ENCODE measurements around the gene KLRK1.
"Not testable (repeated sequence)": the region's sequence is repeated elsewhere in the genome, so short reads cannot be mapped to it uniquely, and the experiment has no call there.

KLRK1 gene

GRCh38 chr12:10362325-10362724 is 27.5 kb downstream of the KLRK1 start:
- H3K4me1 ChIP-seq (ENCODE audit: control insufficient read depth, insufficient read depth, low read length), result peaks cover 53% of the 10 kb centered on the region
- H3K27me3 ChIP-seq (ENCODE audit: control insufficient read depth, insufficient read depth, low read length), result no peaks in the 10 kb centered on the region
- peaks cover 12% of the 10 kb centered on the region for H3K9me3 ChIP-seq (ENCODE audit: control insufficient read depth, insufficient read depth, low read depth, low read length)
- H3K36me3 ChIP-seq (ENCODE audit: control insufficient read depth, insufficient read depth, low read length), result no peaks in the 10 kb centered on the region
- 0 out of 2 replicates have a peak overlapping the region, but pooled peaks have one; percentile 12 for H3K4me3 ChIP-seq (ENCODE audit: low read depth, low read length)
- H3K9ac ChIP-seq (ENCODE audit: low read length), result peak overlapping the region; percentile 25
- peak overlapping the region; percentile 21; the same call in 1 of the 2 replicates for H3K27ac ChIP-seq (ENCODE audit: low read depth, low read length)

DNA sequence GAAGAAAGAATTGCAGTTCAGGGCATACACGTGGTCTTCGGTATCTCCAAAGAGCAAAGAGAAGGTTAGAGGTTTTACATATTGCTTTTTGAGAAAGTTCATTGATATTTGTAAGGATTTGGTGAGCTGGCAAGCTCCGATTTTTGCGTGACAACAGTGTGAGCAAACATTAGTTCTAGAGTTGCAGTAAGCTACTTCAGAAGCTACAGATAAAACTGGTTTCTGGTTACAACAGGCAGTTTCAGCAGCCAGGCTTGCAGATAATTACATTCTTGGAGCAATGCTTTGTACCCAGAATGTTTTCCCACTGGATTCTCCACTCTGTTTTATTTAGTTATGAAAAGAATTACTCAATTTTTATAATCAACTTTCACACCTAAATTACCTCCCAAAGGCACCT is 28.2 kb downstream of the KLRK1 start:
- Histone ChIP-seq H3K4me1 (ENCODE audit: control insufficient read depth, insufficient read depth, low read length) (peaks cover 53% of the 10 kb centered on the region), H3K4me3 (ENCODE audit: low read depth, low read length) (no peak overlapping the region), H3K36me3 (ENCODE audit: control insufficient read depth, insufficient read depth, low read length) (no peaks in the 10 kb centered on the region), H3K27ac (ENCODE audit: low read depth, low read length) (peak overlapping the region; percentile 65; the same call in 1 of the 2 replicates), H3K27me3 (ENCODE audit: control insufficient read depth, insufficient read depth, low read length) (no peaks in the 10 kb centered on the region), H3K9ac (ENCODE audit: low read length) (peak overlapping the region; percentile 41), H3K9me3 (ENCODE audit: control insufficient read depth, insufficient read depth, low read depth, low read length) (peaks cover 14% of the 10 kb centered on the region)

DNA sequence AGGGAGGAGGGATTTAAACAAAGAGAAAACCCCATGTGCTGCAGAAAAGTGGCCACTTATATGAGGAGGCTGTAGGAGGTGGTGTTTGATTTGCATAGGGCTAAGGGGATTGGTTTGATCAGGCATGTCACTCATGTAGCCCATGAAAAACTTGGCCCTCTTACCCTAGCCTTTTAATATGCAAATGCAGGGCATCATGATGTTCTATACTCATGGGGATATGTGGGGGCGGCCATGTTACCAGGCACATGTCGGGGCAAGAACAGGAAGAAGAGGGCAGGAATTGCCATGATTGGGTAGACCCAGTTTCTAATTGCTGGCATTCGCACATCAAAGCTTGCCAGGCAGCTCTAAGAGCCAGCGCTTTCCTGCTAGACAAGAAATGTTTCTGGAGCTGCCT is 28.8 kb downstream of the KLRK1 start:
- peak overlapping the region; percentile 41 for H3K9ac ChIP-seq (ENCODE audit: low read length)
- peak overlapping the region; percentile 81 for H3K27ac ChIP-seq (ENCODE audit: low read depth, low read length)
- H3K27me3 ChIP-seq (ENCODE audit: control insufficient read depth, insufficient read depth, low read length), result no peaks in the 10 kb centered on the region

GRCh38 chr12:10358969-10359368 is 30.9 kb downstream of the KLRK1 start:
- Histone ChIP-seq H3K27me3 (ENCODE audit: control insufficient read depth, insufficient read depth, low read length) (no peaks in the 10 kb centered on the region), H3K27ac (ENCODE audit: low read depth, low read length) (no peak overlapping the region), H3K4me1 (ENCODE audit: control insufficient read depth, insufficient read depth, low read length) (peaks cover 39% of the 10 kb centered on the region), H3K36me3 (ENCODE audit: control insufficient read depth, insufficient read depth, low read length) (no peaks in the 10 kb centered on the region), H3K4me3 (ENCODE audit: low read depth, low read length) (no peak overlapping the region), H3K9me3 (ENCODE audit: control insufficient read depth, insufficient read depth, low read depth, low read length) (peaks cover 14% of the 10 kb centered on the region), H3K9ac (ENCODE audit: low read length) (no peak overlapping the region)

More for the DNA sequence above, 28.8 kb downstream of the KLRK1 start:
- no peaks in the 10 kb centered on the region for H3K36me3 ChIP-seq (ENCODE audit: control insufficient read depth, insufficient read depth, low read length)
- H3K4me1 ChIP-seq (ENCODE audit: control insufficient read depth, insufficient read depth, low read length), result peaks cover 47% of the 10 kb centered on the region
- H3K9me3 ChIP-seq (ENCODE audit: control insufficient read depth, insufficient read depth, low read depth, low read length), result peaks cover 14% of the 10 kb centered on the region
- no peak overlapping the region; the same call in 1 of the 2 replicates for H3K4me3 ChIP-seq (ENCODE audit: low read depth, low read length)

DNA sequence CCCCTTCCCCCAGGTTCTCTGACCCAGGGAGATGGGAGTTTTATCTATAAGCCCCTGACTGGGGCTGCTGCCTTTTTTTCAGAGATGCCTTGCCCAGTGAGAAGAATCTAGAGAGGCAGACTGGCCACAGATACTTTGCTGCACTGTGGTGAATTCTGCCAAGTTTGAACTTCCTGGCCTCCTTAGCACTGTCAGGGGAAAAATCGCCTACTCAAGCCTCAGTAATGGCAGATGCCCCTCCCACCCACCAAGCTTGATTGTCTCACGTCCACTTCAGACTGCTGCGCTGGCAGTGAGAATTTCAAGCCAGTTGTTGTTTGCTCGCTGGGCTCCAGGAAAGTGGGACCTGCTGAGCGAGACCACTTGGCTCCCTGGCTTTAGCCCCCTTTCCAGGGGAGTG is 31.7 kb downstream of the KLRK1 start:
- Histone ChIP-seq H3K36me3 (ENCODE audit: control insufficient read depth, insufficient read depth, low read length) (no peaks in the 10 kb centered on the region), H3K27ac (ENCODE audit: low read depth, low read length) (no peak overlapping the region; the same call in 1 of the 2 replicates), H3K9ac (ENCODE audit: low read length) (no peak overlapping the region), H3K4me1 (ENCODE audit: control insufficient read depth, insufficient read depth, low read length) (peaks cover 31% of the 10 kb centered on the region), H3K27me3 (ENCODE audit: control insufficient read depth, insufficient read depth, low read length) (no peaks in the 10 kb centered on the region), H3K4me3 (ENCODE audit: low read depth, low read length) (no peak overlapping the region), H3K9me3 (ENCODE audit: control insufficient read depth, insufficient read depth, low read depth, low read length) (peaks cover 14% of the 10 kb centered on the region)

GRCh38 chr12:10354502-10354901 is 35.3 kb downstream of the KLRK1 start:
- H3K4me1 ChIP-seq (ENCODE audit: control insufficient read depth, insufficient read depth, low read length), result peaks cover 6% of the 10 kb centered on the region; the same call in 1 of the 2 replicates
- H3K9ac ChIP-seq (ENCODE audit: low read length), result no peak overlapping the region
- no peak overlapping the region for H3K27ac ChIP-seq (ENCODE audit: low read depth, low read length)
- H3K27me3 ChIP-seq (ENCODE audit: control insufficient read depth, insufficient read depth, low read length), result no peaks in the 10 kb centered on the region
- no peaks in the 10 kb centered on the region for H3K36me3 ChIP-seq (ENCODE audit: control insufficient read depth, insufficient read depth, low read length)
- peaks cover 21% of the 10 kb centered on the region for H3K9me3 ChIP-seq (ENCODE audit: control insufficient read depth, insufficient read depth, low read depth, low read length)
- no peak overlapping the region for H3K4me3 ChIP-seq (ENCODE audit: low read depth, low read length)

- Histone ChIP-seq H3K9me3 (ENCODE audit: control insufficient read depth, insufficient read depth, low read depth, low read length) (peaks cover 21% of the 10 kb centered on the region), H3K36me3 (ENCODE audit: control insufficient read depth, insufficient read depth, low read length) (no peaks in the 10 kb centered on the region), H3K4me3 (ENCODE audit: low read depth, low read length) (no peak overlapping the region), H3K4me1 (ENCODE audit: control insufficient read depth, insufficient read depth, low read length) (peaks cover 6% of the 10 kb centered on the region; the same call in 1 of the 2 replicates), H3K9ac (ENCODE audit: low read length) (no peak overlapping the region), H3K27me3 (ENCODE audit: control insufficient read depth, insufficient read depth, low read length) (no peaks in the 10 kb centered on the region), H3K27ac (ENCODE audit: low read depth, low read length) (no peak overlapping the region)
Measured at GRCh38 chr12:10354071-10354470, 35.8 kb downstream of the KLRK1 start.

DNA sequence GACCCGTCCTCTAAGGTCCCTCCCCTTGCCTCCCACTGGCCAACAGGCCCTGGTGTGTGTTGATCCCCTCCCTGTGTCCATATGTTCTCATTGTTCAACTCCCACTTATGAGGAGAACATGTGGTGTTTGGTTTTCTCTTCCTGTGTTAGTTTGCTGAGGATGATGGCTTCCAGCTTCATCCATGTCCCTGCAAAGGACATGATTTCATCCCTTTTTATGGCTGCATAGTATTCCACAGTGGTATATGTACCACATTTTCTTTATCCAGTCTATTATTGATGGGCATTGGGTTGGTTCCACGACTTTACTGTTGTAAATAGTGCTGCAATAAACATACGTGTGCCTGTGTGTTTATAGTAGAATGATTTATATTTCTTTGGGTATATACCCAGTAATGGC is 38.4 kb downstream of the KLRK1 start:
- H3K27me3 ChIP-seq (ENCODE audit: control insufficient read depth, insufficient read depth, low read length); H3K36me3 ChIP-seq (ENCODE audit: control insufficient read depth, insufficient read depth, low read length); H3K9me3 ChIP-seq (ENCODE audit: control insufficient read depth, insufficient read depth, low read depth, low read length); H3K4me1 ChIP-seq (ENCODE audit: control insufficient read depth, insufficient read depth, low read length); H3K4me3 ChIP-seq (ENCODE audit: low read depth, low read length); H3K27ac ChIP-seq (ENCODE audit: low read depth, low read length); H3K9ac ChIP-seq (ENCODE audit: low read length): not testable (repeated sequence)

DNA sequence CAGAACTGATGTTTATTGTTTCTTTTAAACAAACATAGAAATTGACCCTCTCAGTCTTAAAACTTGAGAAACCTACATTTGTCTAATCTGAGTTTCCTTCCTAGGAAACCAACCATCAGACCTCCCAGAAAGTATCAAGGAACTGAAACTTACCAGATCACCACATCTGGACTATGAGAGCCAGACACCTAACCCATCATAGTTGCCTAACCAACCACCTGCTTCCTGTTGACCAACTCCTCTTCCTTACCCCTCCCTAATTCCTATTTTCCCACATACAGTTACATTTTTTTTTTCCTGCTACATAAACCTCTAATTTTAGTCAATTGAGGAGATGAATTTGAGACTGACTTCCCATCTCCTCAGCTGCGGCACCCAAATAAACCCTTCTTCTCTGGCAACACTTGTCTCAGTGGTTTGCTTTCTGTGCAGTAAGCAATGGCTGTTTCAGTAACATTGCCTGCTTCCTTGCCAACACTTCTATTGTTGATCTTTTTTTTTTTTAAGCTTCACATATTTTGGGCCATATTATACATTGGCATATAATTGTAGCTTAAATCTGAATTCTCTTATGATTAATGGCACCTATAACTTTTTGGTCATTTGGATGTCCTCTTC is 47.8 kb downstream of the KLRK1 start:
- no peaks in the 10 kb centered on the region for H3K27me3 ChIP-seq (ENCODE audit: control insufficient read depth, insufficient read depth, low read length)
- no peak overlapping the region for H3K27ac ChIP-seq (ENCODE audit: low read depth, low read length)
- H3K9me3 ChIP-seq (ENCODE audit: control insufficient read depth, insufficient read depth, low read depth, low read length), result peaks cover 10% of the 10 kb centered on the region; the same call in 1 of the 2 replicates
- peaks cover 8% of the 10 kb centered on the region; the same call in 1 of the 2 replicates for H3K4me1 ChIP-seq (ENCODE audit: control insufficient read depth, insufficient read depth, low read length)
- H3K36me3 ChIP-seq (ENCODE audit: control insufficient read depth, insufficient read depth, low read length), result no peaks in the 10 kb centered on the region
- no peak overlapping the region for H3K4me3 ChIP-seq (ENCODE audit: low read depth, low read length)
- no peak overlapping the region for H3K9ac ChIP-seq (ENCODE audit: low read length)

GRCh38 chr12:10340946-10341345 is 48.9 kb downstream of the KLRK1 start:
- H3K36me3 ChIP-seq (ENCODE audit: control insufficient read depth, insufficient read depth, low read length); H3K4me1 ChIP-seq (ENCODE audit: control insufficient read depth, insufficient read depth, low read length); H3K27ac ChIP-seq (ENCODE audit: low read depth, low read length); H3K9ac ChIP-seq (ENCODE audit: low read length); H3K4me3 ChIP-seq (ENCODE audit: low read depth, low read length); H3K27me3 ChIP-seq (ENCODE audit: control insufficient read depth, insufficient read depth, low read length): not testable (repeated sequence)
- peaks cover 10% of the 10 kb centered on the region; the same call in 1 of the 2 replicates for H3K9me3 ChIP-seq (ENCODE audit: control insufficient read depth, insufficient read depth, low read depth, low read length)

DNA sequence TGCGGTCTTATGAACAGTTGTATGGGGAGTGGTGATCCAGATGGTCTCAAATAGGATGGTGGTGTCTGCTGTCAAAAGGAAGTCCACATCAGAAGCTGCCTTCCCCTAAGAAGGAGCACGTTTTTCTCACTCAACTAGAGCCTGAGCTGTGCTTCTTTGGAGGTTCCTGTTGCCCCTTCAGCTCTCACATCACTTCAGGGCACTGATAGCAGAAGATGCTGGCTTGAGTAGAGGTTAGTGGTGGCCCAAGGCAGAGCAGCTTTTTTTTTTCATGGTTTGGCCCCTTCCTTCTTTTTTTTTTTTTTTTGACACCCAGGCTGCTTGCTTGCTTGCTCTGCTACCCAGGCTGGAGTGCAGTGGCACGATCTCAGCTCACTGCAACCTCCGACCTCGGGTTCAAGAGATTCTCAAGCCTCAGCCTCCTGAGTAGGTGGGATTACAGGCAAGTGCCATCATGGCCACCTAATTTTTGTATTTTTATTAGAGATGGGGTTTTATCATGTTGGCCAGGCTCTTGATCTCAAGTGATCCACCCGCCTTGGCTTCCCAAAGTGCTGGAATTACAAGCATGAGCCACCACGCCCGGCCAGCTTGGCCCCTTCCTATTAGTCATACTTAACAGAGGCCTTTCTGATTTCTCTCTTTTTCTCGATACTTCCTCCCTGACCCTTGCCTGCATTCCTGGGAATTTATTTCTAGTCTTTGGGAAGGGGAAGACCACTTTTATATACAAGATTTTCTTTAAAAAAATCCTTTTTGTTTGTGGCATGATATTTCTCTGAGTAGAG is 50.6 kb downstream of the KLRK1 start:
- Histone ChIP-seq H3K27me3 (ENCODE audit: control insufficient read depth, insufficient read depth, low read length) (no peaks in the 10 kb centered on the region), H3K4me1 (ENCODE audit: control insufficient read depth, insufficient read depth, low read length) (peaks cover 8% of the 10 kb centered on the region; the same call in 1 of the 2 replicates), H3K4me3 (ENCODE audit: low read depth, low read length) (no peak overlapping the region; the same call in 1 of the 2 replicates), H3K9ac (ENCODE audit: low read length) (peak overlapping the region; percentile 0), H3K36me3 (ENCODE audit: control insufficient read depth, insufficient read depth, low read length) (no peaks in the 10 kb centered on the region), H3K27ac (ENCODE audit: low read depth, low read length) (peak overlapping the region; percentile 83; the same call in 1 of the 2 replicates), H3K9me3 (ENCODE audit: control insufficient read depth, insufficient read depth, low read depth, low read length) (peaks cover 10% of the 10 kb centered on the region; the same call in 1 of the 2 replicates)
